ENCODE measurements around the gene CNTNAP2.

DNA sequence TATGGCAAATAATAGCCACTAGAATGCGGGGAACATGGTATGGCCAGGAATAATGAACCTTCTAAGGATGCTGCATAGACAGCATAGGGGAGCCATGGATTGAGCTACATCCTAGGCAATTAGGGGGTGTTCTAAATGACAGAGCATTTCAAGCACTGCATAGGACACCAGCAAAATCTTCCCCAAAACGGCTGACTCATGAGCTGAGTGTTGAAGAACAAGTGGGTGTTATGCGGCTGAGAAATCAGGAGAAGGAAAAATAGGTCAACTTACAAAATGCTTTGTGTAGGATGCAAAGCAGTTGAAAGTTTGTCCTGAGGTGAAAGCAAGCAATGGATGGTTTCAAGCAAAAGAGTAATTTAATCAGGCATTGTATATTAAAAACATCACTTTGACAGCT, 1450.4 kb downstream of the CNTNAP2 start:
- no peak for TF ChIP-seq EZH2 (IDR thresholded peaks at IDR 0.05; ENCODE audit: borderline replicate concordance, low read depth, low read length, poor library complexity, severe bottlenecking)
- TF ChIP-seq, protein P1, sequence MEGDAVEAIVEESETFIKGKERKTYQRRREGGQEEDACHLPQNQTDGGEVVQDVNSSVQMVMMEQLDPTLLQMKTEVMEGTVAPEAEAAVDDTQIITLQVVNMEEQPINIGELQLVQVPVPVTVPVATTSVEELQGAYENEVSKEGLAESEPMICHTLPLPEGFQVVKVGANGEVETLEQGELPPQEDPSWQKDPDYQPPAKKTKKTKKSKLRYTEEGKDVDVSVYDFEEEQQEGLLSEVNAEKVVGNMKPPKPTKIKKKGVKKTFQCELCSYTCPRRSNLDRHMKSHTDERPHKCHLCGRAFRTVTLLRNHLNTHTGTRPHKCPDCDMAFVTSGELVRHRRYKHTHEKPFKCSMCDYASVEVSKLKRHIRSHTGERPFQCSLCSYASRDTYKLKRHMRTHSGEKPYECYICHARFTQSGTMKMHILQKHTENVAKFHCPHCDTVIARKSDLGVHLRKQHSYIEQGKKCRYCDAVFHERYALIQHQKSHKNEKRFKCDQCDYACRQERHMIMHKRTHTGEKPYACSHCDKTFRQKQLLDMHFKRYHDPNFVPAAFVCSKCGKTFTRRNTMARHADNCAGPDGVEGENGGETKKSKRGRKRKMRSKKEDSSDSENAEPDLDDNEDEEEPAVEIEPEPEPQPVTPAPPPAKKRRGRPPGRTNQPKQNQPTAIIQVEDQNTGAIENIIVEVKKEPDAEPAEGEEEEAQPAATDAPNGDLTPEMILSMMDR (conservative IDR thresholded peaks at IDR 0.05; ENCODE audit: low read depth, low read length), result no peak
